IMR-90 (cell line): Measurements from ENCODE around the gene GALNT6.

ENCODE experiments used
- BHLHE40 ChIP-seq: fragments of 150-350 bp; IDR thresholded peaks from 2 replicates; pipeline ENCODE4 v1.6.1; 2016; ENCODE audit warnings: mild to moderate bottlenecking, low read depth, low read length
- CHD1 ChIP-seq: IDR thresholded peaks from 2 replicates; pipeline ENCODE4 v1.6.1; 2012; ENCODE audit warnings: low read depth, low read length, improper control_type of control experiment
- CTCF ChIP-seq: conservative IDR thresholded peaks from 2 replicates; pipeline ENCODE4 v1.5.1; 2012; ENCODE audit warnings: mild to moderate bottlenecking, low read depth, low read length, improper control_type of control experiment
- FOS ChIP-seq: fragments of 150-350 bp; IDR thresholded peaks from 2 replicates; pipeline ENCODE4 v1.6.1; 2016; ENCODE audit warnings: low read depth, low read length
- MAZ ChIP-seq: IDR thresholded peaks from 2 replicates; pipeline ENCODE4 v1.6.1; 2012; ENCODE audit warnings: low read depth, mild to moderate bottlenecking, low read length, improper control_type of control experiment, moderate library complexity, borderline replicate concordance
- MXI1 ChIP-seq: IDR thresholded peaks from 2 replicates; pipeline ENCODE4 v1.6.1; 2012; ENCODE audit warnings: low read depth, mild to moderate bottlenecking, low read length, moderate library complexity, borderline replicate concordance
- NFE2L2 ChIP-seq: fragments of 150-350 bp; IDR thresholded peaks from 2 replicates; pipeline ENCODE4 v1.6.1; 2016; ENCODE audit warnings: low read depth, mild to moderate bottlenecking, low read length
- POLR2A ChIP-seq: IDR thresholded peaks from 2 replicates; pipeline ENCODE4 v1.6.1; 2012; ENCODE audit warnings: mild to moderate bottlenecking, low read depth, low read length
- RAD21 ChIP-seq: IDR thresholded peaks from 2 replicates; pipeline ENCODE4 v1.6.1; 2012; ENCODE audit warnings: low read length, improper control_type of control experiment
- USF2 ChIP-seq: fragments of 150-350 bp; IDR thresholded peaks from 2 replicates; pipeline ENCODE4 v1.6.1; 2017; ENCODE audit warnings: mild to moderate bottlenecking, antibody characterized with exemption, low read length, low read depth

- no peak for TF ChIP-seq BHLHE40
- TF ChIP-seq CTCF = no peak
- no peak for TF ChIP-seq POLR2A
- no peak for TF ChIP-seq RAD21
- no peak for TF ChIP-seq USF2
- no peak for TF ChIP-seq MXI1
- no peak for TF ChIP-seq FOS
- no peak for TF ChIP-seq CHD1
- no peak for TF ChIP-seq MAZ
- no peak for TF ChIP-seq NFE2L2
Measured at GRCh38 chr12:51403159-51403558, 12.0 kb upstream of the GALNT6 start.
